Retinal pigment epithelial cell (primary cell): ENCODE data around the gene INTS7.
A peak's percentile ranks its signal among the peaks of the same experiment; 100 is the strongest.
"Not testable (repeated sequence)": the region's sequence is repeated elsewhere in the genome, so short reads cannot be mapped to it uniquely, and the experiment has no call there.

Source experiments
- DNase-seq: peaks from one replicate; pipeline ENCODE4 v3.0.0-alpha.2; 2010; ENCODE audit warnings: low read depth
- H3K4me3 ChIP-seq: 2 replicates; pipeline ENCODE4 v1.5.1; 2011; ENCODE audit warnings: mild to moderate bottlenecking, low read length, control low read depth, moderate library complexity
- TF ChIP-seq, protein P1 (sequence below): conservative IDR thresholded peaks from 2 replicates; pipeline ENCODE4 v1.5.1; 2011; ENCODE audit warnings: low read depth, low read length, control low read depth, inconsistent platforms

Gene INTS7

DNA sequence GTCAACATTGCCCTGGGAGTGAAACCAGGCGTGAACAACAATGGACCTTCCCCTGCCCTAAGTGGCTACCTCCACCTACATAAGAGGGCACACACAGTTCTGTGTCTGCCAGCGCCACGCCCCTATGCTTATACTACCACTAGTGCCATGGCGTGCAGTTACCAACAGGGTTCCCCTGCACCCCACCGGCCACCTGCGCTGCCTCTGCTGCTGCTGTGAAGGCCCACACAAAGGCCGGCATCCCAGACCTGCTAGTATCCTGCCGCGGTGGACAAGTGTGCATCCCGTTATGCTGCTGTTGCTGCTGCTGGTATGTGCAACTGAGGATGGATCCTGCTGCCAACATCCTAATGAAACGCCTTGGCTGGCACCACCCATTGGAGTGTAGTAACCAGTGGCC, 75.7 kb downstream of the INTS7 start:
- H3K4me3 ChIP-seq, result no peak overlapping the region
- DNase-seq, result no peak
- TF ChIP-seq, protein P1, sequence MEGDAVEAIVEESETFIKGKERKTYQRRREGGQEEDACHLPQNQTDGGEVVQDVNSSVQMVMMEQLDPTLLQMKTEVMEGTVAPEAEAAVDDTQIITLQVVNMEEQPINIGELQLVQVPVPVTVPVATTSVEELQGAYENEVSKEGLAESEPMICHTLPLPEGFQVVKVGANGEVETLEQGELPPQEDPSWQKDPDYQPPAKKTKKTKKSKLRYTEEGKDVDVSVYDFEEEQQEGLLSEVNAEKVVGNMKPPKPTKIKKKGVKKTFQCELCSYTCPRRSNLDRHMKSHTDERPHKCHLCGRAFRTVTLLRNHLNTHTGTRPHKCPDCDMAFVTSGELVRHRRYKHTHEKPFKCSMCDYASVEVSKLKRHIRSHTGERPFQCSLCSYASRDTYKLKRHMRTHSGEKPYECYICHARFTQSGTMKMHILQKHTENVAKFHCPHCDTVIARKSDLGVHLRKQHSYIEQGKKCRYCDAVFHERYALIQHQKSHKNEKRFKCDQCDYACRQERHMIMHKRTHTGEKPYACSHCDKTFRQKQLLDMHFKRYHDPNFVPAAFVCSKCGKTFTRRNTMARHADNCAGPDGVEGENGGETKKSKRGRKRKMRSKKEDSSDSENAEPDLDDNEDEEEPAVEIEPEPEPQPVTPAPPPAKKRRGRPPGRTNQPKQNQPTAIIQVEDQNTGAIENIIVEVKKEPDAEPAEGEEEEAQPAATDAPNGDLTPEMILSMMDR, result no peak

DNA sequence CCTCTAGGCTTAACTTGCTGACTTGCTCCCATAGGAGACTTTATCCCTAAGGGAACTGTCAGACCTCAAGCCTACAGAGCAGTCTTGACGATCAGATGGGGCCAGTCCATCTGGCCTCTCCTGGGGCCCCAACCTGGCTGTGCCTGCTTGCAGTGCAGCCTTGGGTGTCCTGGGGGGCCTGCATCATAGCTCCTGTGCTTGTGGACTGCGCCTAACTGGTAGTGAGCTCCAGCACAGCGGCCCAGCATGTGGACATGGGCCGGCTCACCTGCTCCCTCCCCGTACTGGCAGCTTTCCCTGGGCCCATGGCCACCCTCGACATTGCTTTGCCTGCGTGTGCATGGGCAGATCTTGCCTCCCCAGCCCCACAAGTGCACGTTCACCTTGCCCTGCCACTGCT, 76.1 kb downstream of the INTS7 start:
- H3K4me3 ChIP-seq, result no peak overlapping the region
- TF ChIP-seq, protein P1, result no peak
- DNase-seq, result no peak

DNA sequence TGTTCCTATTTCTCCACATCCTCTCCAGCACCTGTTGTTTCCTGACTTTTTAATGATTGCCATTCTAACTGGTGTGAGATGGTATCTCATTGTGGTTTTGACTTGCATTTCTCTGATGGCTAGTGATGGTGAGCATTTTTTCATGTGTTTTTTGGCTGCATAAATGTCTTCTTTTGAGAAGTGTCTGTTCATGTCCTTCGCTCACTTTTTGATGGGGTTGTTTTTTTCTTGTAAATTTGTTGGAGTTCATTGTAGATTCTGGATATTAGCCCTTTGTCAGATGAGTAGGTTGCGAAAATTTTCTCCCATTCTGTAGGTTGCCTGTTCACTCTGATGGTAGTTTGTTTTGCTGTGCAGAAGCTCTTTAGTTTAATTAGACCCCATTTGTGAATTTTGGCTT, 81.3 kb downstream of the INTS7 start:
- not testable (repeated sequence) for H3K4me3 ChIP-seq, DNase-seq

DNA sequence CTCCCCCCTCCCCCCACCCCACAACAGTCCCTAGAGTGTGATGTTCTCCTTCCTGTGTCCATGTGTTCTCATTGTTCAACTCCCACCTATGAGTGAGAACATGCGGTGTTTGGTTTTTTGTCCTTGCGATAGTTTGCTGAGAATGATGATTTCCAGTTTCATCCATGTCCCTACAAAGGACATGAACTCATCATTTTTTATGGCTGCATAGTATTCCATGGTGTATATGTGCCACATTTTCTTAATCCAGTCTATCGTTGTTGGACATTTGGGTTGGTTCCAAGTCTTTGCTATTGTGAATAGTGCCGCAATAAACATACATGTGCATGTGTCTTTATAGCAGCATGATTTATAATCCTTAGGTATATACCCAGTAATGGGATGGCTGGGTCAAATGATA, 81.8 kb downstream of the INTS7 start:
- H3K4me3 ChIP-seq, DNase-seq: not testable (repeated sequence)

DNA sequence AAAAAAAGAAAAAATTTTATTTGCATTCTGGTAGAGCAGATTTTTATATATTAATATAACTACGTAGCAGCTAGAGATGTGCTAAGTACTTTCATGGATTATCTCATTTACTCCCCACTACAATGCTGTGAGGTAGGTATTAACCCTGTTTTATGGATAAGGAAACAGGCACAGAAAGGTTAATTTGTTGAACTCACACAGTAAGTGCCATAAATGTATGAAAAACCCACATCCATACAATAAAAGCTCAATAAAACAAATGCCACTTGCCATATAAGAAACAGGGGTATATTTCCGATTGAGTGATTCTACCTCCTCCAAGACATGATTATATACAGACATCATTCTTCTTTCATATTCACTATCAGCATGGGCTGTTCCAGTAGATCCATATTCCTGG, 83.1 kb downstream of the INTS7 start:
- no peak overlapping the region for H3K4me3 ChIP-seq
- DNase-seq, result no peak
- TF ChIP-seq, protein P1, result no peak

DNA sequence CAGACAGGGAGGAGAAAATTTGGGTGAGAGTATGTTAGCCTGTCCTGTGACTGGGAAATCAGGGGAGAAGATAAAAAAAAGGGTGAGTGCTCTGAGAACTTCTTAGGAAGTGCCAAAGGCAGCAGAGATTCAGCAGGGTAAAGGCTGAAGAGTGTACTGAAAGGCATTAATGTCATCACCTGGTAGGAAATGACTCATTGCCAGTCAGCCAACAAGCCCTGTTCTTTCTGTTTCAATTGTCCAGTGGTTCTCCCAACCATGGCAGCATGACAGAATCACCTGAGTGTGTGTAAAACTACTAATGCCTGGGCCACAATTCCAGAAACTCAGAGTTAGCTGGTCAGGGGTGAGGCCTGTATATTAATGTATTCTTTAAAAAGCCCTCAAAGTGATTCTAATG, 83.5 kb downstream of the INTS7 start:
- TF ChIP-seq, protein P1, result no peak
- DNase-seq, result peak; percentile 46
- no peak overlapping the region for H3K4me3 ChIP-seq

DNA sequence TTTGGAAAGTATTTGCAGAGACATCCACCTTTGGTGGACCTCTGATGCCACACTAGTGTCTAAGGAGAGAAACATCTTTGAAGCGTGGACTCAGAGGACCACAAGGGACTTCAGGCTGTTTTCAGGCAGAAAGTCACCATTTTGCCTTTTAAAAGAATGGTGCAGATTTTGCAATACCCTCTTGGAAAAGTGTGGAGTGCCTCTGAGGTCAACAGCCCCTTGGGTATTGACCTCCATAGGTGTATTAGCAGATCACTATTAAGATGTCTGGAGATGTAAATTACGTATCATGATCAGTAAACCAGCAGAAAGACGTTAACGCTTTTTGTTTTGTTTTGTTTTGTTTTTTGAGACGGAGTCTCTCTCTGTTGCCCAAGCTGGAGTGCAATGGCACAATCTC, 87.0 kb downstream of the INTS7 start:
- no peak overlapping the region for H3K4me3 ChIP-seq
- DNase-seq, result no peak
- TF ChIP-seq, protein P1, result no peak

DNA sequence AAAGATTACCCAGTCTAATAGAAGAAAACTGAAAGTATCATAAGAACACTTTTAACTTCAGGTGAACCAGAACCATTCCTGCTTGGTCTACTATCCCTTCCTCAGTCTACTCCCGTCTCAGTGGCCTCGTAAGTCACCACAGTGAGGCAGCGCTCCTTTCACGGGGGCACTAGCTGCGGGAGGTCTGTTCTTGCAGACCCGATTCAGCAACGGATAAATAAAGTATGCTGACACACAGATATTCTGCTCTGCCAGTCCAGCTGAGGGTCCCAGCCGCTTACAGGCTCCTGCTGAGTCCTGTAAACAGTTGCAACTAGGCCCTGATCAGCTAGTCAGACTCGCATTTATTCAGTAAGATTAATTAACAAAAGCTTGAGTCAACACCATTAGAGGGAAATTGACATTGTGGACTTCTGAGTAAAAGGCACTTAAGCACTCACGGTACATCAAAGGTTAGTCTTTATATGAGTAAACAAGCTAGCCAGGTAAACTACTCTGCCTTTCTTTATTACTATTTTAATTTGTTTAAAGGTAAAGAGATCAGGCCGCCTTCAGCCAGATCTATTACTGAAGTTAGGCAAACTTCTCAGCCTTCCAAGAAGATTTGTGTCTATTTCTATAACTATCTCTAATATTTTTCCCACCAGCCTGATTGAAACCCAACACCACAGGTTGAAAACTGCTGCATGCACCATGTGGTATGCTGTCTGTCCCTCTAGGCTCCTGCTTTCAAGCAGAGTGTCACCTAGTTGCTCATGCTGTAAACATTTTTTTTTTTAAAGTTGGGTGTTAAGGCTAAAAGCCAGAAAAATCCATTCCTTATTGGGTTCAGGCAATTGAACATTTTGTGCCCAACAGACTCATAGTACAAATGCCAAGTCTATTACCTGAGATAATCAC, 87.7 kb downstream of the INTS7 start:
- no peak for DNase-seq
- TF ChIP-seq, protein P1, result no peak
- H3K4me3 ChIP-seq, result no peak overlapping the region
